Heart left ventricle (tissue), 13 donors: ENCODE data around the gene DNAAF9.
"Not testable (repeated sequence)": the region's sequence is repeated elsewhere in the genome, so short reads cannot be mapped to it uniquely, and the experiment has no call there.

Experiments used
- CTCF ChIP-seq, 12 donors: fragments of 200-600 bp; sonication (generic) in 4 of 12; IDR thresholded peaks; one replicate each; pipeline versions ENCODE4 v1.5.0 to v1.8.0; 2018 to 2022; ENCODE audit warnings: antibody characterized with exemption in 12 of 12, mild to moderate bottlenecking in 5 of 12
- POLR2A ChIP-seq, 2 donors: fragments of 450-650 bp; IDR thresholded peaks; one replicate each; pipeline ENCODE4 v1.6.1; 2017; ENCODE audit warnings: antibody characterized with exemption in 2 of 2, mild to moderate bottlenecking in 2 of 2, moderate library complexity in 2 of 2
- donor health status: ischemic (EF 13 %, LVEDD 7.1; RV severe dilation, severe dysfunction).
- donor health status: DM: no; HTN: yes; CAD: no.
- donor health status: DM: no; HTN: no; CAD: no.
- donor health status: ischemic (EF 25% LVEDD 6.9; RV normal size, moderate dysfunction).
- donor health status: ischemic (EF 25% LVEDD 5.7; RV mildly dilated, moderate dysfunction).
- donor health status: ischemic (EF 35%, LVEDD 5.7; RV mildly dilated, moderate dysfunction).
- donor health status: nonischemic (EF 11% LVEDD 7.7; RV severe dilation, severe dysfunction).
- donor health status: DM: yes; HTN: yes; CAD: no.
- donor health status: PGD.
- donor health status: ischemic (EF 29% LVEDD 5.4; RV normal size, mild dysfunction).
- donor health status: nonischemic (EF 23%, LVEDD 6.1; RV moderate dilation, normal function).

GRCh38 chr20:3418161-3418560 is 10.7 kb upstream of the DNAAF9 start:
- TF ChIP-seq CTCF, POLR2A (IDR thresholded peaks at IDR 0.05): not testable (repeated sequence)
